GM18526 (cell line): ENCODE data around the gene ACTMAP.
A peak's percentile ranks its signal among the peaks of the same experiment; 100 is the strongest.

Experiments
- POLR2A ChIP-seq: IDR thresholded peaks from 3 replicates; pipeline ENCODE4 v1.6.1; 2011; ENCODE audit not compliant: insufficient read length; ENCODE audit errors: extremely low read depth

ACTMAP gene

DNA sequence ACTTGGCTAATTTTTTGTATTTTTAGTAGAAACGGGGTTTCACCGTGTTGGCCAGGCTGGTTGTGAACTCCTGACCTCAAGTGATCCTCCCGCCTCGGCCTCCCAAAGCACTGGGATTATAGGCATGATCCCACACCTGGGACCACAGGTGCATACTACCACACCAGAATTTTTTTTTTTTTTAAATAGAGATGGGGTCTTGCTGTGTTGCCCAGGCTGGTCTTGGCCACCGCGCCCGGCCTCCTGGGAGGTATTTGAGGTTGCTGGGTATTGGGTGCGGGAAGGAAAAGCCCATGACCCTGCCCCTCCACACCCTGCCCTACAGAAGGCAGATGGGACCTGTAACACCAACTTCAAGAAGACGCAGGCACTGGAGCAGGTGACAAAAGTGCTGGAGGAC is 13.6 kb downstream of the ACTMAP start:
- TF ChIP-seq POLR2A, result no peak

DNA sequence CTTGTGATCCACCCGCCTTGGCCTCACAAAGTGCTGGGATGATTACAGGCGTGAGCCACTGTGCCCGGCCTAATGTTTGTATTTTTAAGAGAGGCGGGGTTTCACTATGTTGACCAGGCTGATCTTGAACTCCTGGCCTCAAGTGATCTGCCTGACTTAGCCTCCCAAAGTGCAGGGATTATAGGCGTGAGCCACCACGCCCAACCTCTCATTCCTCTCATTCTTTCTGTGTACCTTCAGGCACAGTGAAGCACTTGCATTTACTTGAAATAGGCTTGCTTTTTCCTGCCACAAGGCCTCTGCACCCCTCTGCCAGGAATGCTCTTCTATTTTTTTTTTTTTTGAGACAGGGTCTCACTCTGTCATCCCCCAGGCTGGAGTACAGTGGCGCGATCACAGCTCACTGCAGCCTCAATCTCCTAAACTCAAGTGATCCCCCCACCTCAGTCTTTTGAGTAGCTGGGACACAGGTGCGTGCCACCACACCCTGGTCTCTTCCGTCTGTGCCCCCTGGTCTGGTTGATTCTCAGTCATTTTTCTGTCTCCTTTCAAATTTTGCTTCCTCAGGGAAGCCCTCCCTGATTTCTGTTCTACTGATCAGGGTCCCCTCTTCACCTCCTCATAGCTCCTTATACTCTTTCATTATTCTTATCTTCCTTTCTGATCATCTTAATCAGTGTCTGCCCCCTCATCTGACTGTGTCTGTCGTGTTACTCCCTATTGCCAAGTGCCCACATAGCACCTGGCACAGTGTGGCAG is 15.1 kb downstream of the ACTMAP start:
- TF ChIP-seq POLR2A, result no peak

DNA sequence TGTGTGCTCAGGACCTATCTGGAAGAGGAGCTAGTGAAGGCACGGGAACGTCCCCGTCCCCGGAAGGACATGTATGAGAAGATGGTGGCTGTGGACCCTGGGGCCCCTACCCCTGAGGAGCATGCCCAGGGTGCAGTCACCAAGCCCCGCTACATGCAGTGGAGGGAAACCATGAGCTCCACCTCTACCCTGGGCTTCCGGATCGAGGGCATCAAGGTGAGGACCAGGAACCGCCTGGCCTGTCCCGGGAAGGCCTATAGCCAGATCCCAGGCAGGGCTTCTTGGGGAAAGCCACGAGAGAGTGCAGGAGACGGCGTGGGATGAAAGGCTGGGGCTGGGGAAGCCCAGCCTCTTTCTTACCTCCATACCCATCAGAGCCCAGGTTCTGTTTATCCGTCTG is 17.1 kb downstream of the ACTMAP start:
- TF ChIP-seq POLR2A, result no peak

DNA sequence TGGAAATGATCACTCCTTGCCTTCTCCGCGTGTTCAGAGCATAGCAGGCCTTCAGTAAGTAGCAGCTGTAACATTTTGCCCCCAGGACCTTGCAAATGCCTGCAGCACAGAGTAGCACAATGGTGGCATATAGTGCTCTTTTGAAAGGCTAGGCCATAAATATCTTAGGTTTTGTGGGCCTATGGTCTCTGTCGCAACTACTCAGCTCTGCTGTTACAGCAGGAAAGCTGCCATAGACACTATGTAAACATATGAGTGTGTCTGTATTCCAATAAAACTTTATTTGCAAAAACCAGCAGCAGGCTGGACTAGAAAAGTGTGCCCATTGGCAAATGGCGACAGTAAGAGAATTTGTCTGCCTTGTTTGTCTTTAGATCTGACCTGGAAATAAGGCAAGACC is 24.0 kb downstream of the ACTMAP start:
- TF ChIP-seq POLR2A, result no peak

DNA sequence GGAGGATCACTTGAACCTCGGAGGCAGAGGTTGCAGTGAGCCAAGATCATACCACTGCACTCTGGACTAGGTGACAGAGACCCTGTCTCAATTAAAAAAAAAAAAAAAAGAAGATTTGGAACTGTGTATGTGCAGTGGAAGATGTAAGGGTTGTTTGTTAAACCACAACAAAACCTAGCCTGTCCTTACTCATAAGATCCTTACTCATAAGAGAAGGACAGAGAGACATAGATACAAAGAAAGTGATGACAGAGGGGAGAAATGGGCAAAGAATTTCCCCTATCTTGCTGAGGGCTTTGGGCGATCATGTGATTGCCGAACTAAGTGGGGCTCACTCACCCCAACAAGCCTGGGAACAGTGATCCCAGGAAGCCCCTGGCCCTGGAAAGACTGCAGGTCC is 25.4 kb downstream of the ACTMAP start:
- TF ChIP-seq POLR2A, result no peak

DNA sequence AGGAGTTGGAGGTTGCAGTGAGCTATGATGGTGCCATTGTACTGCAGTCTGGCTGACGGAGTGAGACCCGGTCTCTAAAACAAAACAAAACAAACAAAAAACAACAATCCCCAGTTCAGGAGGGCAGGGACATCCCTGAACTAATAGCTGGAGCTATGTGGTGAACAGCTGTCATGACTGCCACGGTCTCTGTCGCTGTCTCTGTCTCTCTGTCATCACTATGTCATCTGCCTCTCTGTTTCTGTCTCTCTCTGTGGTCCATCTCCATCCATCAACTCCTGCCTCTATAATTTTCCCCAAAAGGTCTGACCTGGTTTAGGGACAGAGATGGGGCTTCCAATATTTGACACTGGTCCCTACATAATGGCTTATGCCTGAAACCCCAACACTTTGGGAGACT is 26.0 kb downstream of the ACTMAP start:
- TF ChIP-seq POLR2A, result no peak

DNA sequence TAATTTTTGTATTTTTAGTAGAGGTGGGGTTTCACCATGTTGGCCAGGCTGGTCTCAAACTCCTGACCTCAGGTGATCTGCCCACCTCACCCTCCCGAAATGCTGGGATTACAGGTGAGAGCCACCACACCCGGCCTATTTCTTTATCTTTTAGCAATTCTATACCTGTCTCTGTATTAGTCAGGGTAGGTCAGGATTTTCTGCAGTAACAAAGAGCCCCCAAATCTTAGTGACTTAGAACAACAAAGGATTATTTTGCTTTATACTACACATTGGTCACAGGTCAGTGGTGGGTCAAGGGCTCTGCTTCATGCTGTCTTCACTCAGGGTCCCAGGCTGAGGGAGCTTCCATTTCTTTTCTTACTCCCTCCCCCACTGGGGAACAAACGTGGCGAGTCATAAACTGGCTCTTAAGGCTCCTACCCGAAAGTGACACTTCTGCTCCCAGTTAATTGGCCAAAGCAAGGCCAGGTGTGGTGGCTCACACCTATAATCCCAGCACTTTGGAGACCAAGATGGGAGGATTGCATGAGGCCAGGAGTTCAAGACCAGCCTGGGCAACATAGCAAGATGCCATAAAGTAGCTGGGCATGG is 26.5 kb downstream of the ACTMAP start:
- TF ChIP-seq POLR2A, result no peak

DNA sequence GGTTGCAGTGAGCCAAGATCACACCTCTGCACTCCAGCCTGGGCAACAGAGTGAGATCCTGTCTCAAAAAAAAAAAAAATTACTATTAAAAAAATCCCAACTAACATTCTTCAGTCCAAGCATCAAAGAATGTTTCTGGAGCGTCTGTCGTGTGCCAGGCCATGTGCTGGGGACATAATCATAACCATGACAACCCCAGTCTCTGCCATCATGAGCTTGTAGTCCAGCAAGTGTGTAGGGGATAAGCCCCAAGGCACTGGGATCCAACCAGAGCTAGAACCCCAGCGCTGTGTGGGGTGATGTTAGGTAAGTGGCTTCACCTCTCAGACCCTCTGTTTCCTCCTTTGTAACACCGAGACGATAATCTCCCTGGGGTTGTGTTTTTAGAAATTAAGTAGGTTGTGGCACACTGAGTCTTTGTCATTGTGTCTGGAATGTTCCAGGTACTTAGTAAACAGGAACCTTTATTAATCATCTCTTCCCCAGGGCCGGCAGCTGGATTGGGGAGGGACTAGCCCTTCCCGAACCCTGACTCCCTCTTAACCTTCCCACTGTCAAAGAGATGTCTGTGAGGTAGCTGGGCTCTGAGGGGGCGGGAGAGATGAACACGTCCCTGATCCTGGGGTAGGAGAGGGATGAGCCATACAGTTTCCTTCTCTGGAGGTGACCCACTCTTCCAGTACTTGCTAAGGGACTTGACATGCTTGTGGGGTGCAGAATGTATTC is 28.2 kb downstream of the ACTMAP start:
- no peak for TF ChIP-seq POLR2A

DNA sequence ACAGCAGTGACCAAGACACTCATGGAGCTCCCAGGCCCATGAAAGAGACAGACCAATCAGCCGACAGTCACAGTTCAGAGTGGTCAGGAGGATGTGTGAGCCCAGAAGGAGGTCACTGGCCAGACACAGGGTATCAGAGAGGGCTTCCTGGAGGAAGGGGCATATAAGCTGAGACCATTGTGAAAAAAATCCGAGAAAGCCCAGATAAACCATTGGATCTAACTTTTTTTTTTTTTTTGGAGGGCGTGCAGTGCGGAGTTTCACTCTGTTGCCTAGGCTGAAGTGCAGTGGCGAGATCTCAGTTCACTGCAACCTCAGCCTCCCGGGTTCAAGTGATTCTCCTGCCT is 29.2 kb downstream of the ACTMAP start:
- no peak for TF ChIP-seq POLR2A

DNA sequence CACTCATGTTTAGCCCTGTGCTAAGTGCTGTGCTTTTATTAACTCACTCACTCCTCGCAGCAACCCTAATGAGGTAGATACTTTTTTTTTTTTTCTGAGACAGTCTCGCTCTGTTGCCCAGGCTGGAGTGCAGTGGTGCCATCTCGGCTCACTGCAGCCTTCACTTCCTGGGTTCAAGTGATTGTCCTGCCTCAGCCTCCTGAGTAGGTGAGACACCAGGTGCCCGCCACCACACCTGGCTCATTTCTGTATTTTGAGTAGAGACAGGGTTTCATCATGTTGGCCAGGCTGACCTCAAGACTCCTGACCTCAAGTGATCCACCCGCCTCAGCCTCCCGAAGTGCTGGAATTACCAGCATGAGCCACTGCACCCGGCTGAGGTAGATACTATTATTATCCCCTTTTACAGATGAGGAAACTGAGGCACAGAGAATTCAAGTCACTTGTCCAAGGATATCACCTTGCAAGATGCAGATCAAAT is 30.8 kb downstream of the ACTMAP start:
- TF ChIP-seq POLR2A, result no peak

DNA sequence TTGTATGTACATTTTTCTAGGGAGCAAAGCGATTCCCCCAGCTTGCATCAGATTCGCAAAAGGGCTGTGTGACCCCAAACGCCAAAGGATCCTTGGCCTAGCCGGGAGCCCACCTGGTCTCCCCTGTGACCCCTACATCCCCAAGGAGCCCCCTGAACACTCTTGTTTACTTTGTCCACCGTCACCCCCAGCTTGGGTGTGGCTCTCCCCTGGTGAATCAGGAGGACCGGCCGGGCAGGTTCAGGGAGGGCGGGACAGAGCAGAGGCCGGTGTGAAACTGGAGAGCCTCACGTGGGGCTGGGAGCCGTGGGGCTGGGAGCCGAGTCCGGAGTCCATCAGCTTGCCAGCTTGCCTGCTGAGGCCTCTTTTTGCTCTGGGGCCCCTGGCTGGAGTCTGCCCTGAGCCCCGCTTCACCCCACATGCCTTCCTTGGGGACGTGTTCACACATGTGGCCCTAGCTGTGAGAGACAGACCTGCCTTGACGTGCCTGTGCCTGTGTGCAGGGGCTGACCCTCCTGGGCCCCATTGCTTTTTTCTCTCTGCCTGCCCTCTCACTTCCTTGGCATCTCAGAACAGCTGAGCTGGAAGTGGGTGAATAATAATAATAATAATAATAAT is 31.4 kb downstream of the ACTMAP start:
- TF ChIP-seq POLR2A, result peak; percentile 33

DNA sequence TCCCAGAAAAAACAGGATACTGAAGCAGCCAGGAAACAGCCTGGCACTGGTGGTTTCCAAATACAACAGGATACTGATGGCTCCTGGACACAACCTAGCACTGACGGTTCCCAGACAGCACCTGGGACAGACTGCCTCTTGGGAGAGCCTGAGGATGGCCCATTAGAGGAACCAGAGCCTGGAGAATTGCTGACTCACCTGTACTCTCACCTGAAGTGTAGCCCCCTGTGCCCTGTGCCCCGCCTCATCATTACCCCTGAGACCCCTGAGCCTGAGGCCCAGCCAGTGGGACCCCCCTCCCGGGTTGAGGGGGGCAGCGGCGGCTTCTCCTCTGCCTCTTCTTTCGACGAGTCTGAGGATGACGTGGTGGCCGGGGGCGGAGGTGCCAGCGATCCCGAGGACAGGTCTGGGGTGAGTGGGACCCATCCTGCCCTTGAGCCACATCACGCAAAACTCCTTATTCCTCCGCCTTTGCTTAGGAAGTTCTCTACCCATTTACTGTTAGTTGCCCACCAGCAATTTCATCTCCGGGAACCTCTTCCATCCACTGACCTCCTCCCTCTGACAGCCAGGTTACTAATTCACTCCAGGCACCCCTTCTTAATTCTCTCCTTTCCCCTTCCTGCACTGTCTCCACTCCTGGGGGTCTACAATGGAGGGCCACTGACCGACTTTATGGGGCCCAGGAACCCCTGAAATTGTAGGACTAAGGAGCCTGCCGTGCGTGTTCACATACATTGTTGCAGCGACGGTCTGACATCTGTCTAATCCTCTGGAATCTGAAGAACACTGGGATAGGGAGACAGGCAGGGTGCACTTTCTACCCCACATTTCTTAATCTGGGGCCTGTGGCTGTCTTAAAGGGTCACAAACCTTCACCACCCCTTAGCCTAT is 32.1 kb downstream of the ACTMAP start:
- TF ChIP-seq POLR2A, result no peak

DNA sequence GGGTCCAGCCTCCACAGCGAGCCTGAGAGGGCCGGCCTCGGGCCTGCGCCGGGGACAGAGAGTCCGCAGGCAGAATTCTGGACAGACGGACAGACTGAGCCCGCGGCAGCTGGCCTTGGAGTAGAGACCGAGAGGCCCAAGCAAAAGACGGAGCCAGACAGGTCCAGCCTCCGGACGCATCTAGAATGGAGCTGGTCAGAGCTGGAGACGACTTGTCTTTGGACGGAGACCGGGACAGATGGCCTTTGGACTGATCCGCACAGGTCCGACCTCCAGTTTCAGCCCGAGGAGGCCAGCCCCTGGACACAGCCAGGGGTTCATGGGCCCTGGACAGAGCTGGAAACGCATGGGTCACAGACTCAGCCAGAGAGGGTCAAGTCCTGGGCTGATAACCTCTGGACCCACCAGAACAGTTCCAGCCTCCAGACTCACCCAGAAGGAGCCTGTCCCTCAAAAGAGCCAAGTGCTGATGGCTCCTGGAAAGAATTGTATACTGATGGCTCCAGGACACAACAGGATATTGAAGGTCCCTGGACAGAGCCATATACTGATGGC is 32.9 kb downstream of the ACTMAP start:
- no peak for TF ChIP-seq POLR2A

DNA sequence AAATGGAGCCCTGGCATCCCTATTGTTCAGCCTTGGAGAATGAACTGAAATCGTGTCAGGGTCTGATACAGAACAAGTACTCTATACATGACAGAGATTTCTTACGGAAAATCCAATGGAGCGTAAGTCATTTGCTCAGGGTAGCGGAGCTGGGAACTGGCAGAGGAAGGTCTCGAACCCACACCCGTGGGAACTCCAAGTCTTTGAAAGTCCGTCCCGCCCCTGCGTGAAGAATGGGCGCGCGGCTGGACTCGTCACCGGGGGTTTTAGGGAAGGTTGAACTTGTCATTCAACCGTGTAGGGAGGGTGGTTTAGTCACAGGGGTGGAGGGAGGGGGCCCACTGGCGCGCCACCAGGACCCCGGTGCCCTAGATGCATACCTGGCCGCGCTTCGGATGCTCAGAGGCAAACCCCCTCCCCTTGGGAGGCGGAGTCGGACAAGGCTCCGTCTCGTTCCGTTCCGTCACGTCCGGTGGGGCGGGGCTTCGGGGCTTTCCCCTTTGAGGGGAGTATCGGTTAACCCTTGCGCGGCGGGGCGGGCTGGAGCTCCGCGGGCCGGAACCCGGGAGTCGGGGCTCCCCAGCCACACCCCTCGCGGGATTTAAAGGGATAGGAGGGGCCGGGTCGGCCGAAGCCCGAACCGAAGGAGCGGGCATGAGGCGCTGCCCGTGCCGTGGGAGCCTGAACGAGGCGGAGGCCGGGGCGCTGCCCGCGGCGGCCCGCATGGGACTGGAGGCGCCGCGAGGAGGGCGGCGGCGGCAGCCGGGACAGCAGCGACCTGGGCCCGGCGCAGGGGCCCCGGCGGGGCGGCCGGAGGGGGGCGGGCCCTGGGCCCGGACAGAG is 33.6 kb downstream of the ACTMAP start, which contains the start of the genes COQ8B and ITPKC:
Gene COQ8B (minus strand): TSS at position 405 of the 843 bp plus-strand sequence. CDS start 2,254 bp downstream, outside the sequence.
Gene ITPKC (plus strand): TSS at position 631 of the 843 bp plus-strand sequence. CDS start 24 bp downstream, at position 655.
- peak; percentile 36 for TF ChIP-seq POLR2A

DNA sequence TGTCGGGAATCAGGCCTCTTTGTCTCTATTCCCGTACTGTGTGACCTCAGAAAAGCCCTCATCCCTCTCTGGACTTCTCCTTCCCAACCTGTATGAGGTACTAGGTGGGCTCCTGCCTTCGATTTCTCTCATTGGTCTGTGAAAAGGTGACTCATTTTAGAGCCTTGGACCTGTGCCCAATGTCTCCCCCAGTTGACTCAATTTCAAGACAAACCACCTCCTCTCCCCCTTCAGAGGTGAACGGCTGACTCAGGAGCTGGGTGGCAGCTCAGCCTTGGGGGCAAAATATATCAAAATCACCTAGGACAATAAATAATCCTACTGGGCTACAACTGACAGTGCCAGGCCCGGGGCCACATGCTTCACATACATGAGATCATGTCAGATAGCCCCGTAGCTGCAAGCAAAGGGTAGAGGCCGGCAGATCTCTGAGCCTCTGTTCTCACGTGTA is 34.2 kb downstream of the ACTMAP start:
- TF ChIP-seq POLR2A, result no peak
